Activated naive CD4-positive, alpha-beta T cell treated with anti-CD3 and anti-CD28 coated beads, Interleukin-2, amount 10 ng/mL, durations not matched to agents 7 days and 5 days (primary cell): ENCODE measurements around the gene SUB1.
"Not testable (repeated sequence)": the region's sequence is repeated elsewhere in the genome, so short reads cannot be mapped to it uniquely, and the experiment has no call there.

Source experiments
- CTCF ChIA-PET: fragments of 350-600 bp; sonication (Branson Sonifier 250); formaldehyde crosslinking; loops from one replicate; lab custom pipeline; 2021; ENCODE audit warnings: antibody characterized with exemption; lab: Charles Lee
- DNase-seq: peaks from one replicate; pipeline ENCODE4 v3.0.0-alpha.2; 2020
- H3K27ac Mint-ChIP-seq: one replicate; pipeline ENCODE4 v1.8.0; 2021; ENCODE audit warnings: mild to moderate bottlenecking, moderate library complexity, mixed read lengths
- H3K27me3 Mint-ChIP-seq: one replicate; pipeline ENCODE4 v1.8.0; 2021; ENCODE audit warnings: mild to moderate bottlenecking, mixed read lengths
- H3K36me3 Mint-ChIP-seq: one replicate; pipeline ENCODE4 v1.8.0; 2021; ENCODE audit warnings: mixed read lengths
- H3K4me1 Mint-ChIP-seq: one replicate; pipeline ENCODE4 v1.8.0; 2021; ENCODE audit warnings: mixed read lengths
- H3K4me3 Mint-ChIP-seq: one replicate; pipeline ENCODE4 v1.8.0; 2021; ENCODE audit warnings: mild to moderate bottlenecking, moderate library complexity, mixed read lengths
- H3K9me3 Mint-ChIP-seq: one replicate; pipeline ENCODE4 v1.8.0; 2021; ENCODE audit warnings: mixed read lengths

The SUB1 gene

GRCh38 chr5:32627219-32627870 lies 42.0 kb downstream of the SUB1 start:
- H3K36me3 Mint-ChIP-seq, result no peaks in the 10 kb centered on the region
- DNase-seq, result no peak
- no peak overlapping the region for H3K4me3 Mint-ChIP-seq
- H3K4me1 Mint-ChIP-seq, result no peaks in the 10 kb centered on the region
- H3K27me3 Mint-ChIP-seq, result no peaks in the 10 kb centered on the region
- CTCF ChIA-PET, result no interaction called here
- H3K27ac Mint-ChIP-seq, result no peak overlapping the region
- no peaks in the 10 kb centered on the region for H3K9me3 Mint-ChIP-seq

DNA sequence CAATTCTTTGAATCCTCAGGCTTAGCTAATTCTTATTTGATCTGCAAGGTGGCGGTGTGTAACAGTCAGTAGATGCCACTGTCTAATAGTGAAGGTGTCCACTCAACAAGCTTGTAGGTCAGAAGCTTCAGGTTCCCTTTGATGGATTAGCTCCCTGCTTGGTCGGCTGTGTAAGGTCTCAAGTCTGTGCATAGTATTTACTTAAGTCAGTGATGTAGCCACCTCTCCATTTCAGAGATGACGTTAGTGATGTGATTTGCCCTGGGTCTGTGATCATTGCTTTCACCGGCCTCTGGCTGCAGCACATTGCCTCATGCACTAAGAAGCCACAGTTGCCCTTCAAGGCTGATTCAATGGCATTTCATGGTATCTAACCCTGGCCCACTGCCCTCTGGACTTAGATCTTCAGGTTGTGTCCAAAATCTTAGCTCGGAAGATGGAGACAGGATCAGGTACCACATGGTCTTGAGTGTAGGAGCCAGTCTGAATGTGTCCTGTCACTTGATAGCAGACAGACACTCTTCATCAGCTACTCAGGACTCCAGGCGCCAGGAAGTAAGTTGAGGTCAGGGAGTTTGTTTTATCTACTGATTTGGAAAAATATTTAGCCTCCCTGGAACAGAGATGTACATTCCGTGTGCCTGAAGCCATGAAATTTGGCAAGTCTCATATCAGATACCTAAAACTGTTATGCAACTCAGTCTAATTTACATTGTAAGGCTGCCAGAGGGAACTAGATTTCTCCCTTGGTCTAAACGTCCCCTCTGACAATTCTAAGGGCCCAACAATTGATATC lies 42.9 kb downstream of the SUB1 start:
- Mint-ChIP-seq H3K4me3 (no peak overlapping the region), H3K36me3 (no peaks in the 10 kb centered on the region), H3K27ac (no peak overlapping the region), H3K27me3 (no peaks in the 10 kb centered on the region), H3K9me3 (no peaks in the 10 kb centered on the region), H3K4me1 (no peaks in the 10 kb centered on the region)
- CTCF ChIA-PET, result no interaction called here
- DNase-seq, result no peak

DNA sequence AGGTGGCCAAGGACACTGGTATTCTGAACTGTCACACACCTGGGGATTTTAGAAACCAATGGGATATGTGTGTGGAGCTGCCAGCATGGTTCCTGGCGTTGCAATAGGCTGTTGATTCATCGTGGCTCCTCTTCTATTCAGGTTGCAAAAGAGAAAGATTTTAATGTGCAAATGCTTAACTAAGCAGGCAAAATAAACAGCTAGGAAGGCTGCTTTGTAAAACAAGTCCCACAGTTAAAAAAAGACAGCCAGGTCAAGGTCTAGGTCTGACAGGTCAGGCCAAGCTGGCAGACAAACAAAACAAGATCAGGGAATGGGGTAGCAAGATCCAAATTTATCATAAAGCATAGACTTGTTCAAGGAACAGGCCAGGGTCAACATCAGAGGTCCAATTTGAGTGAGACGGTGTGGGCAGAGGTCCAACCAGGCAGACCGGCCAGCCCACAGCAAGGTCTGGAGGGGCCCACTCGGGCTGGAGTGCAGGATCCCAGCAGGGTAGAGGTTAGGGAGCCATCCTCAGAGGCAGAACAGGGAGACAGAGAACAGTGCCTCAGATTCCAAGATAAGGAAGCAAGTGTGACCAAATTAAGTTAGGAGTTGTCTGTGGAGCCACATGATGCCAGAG lies 45.6 kb downstream of the SUB1 start:
- Mint-ChIP-seq H3K4me3 (no peak overlapping the region), H3K36me3 (no peaks in the 10 kb centered on the region), H3K9me3 (no peaks in the 10 kb centered on the region), H3K27me3 (no peaks in the 10 kb centered on the region), H3K4me1 (no peaks in the 10 kb centered on the region), H3K27ac (no peak overlapping the region)
- DNase-seq, result no peak
- CTCF ChIA-PET, result interaction anchor here (1.4 to 1.5 kb wide), 2 partner anchors 17 to 156 kb away, joined by 3 to 4 read pairs; no protein-coding TSS in a partner anchor

- CTCF ChIA-PET, H3K4me3 Mint-ChIP-seq, H3K27me3 Mint-ChIP-seq, H3K36me3 Mint-ChIP-seq, H3K4me1 Mint-ChIP-seq, H3K9me3 Mint-ChIP-seq, DNase-seq, H3K27ac Mint-ChIP-seq: not testable (repeated sequence)
Measured at GRCh38 chr5:32633017-32633416, 47.7 kb downstream of the SUB1 start.

DNA sequence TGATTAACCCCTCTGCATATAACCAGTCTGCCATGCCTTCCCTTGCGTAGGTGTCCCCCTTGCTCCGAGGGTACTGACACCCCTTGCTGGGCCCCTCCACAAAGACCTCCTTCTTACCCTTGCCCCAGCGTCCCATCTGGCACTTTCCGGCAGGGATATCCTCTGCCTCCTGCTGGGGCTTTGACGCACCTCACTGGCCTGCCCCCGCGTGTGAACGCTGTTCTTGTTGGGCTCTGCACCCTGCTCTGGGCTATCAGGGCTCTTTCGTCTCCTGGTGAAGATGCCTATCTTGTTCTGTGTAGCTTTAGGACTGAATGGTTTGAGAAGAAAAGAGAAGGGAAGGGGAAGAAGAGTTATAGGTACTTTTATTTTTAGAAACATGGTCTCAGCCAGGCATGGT lies 53.0 kb downstream of the SUB1 start:
- no peaks in the 10 kb centered on the region for H3K27me3 Mint-ChIP-seq
- no peak overlapping the region for H3K4me3 Mint-ChIP-seq
- H3K9me3 Mint-ChIP-seq, result no peaks in the 10 kb centered on the region
- DNase-seq, result no peak
- H3K4me1 Mint-ChIP-seq, result no peaks in the 10 kb centered on the region
- CTCF ChIA-PET, result no interaction called here
- no peak overlapping the region for H3K27ac Mint-ChIP-seq
- no peaks in the 10 kb centered on the region for H3K36me3 Mint-ChIP-seq

GRCh38 chr5:32639943-32640342 lies 54.6 kb downstream of the SUB1 start:
- H3K9me3 Mint-ChIP-seq, result no peaks in the 10 kb centered on the region
- no peaks in the 10 kb centered on the region for H3K4me1 Mint-ChIP-seq
- DNase-seq, result no peak
- no peaks in the 10 kb centered on the region for H3K36me3 Mint-ChIP-seq
- H3K4me3 Mint-ChIP-seq, result no peak overlapping the region
- no peak overlapping the region for H3K27ac Mint-ChIP-seq
- CTCF ChIA-PET, result no interaction called here
- H3K27me3 Mint-ChIP-seq, result no peaks in the 10 kb centered on the region

DNA sequence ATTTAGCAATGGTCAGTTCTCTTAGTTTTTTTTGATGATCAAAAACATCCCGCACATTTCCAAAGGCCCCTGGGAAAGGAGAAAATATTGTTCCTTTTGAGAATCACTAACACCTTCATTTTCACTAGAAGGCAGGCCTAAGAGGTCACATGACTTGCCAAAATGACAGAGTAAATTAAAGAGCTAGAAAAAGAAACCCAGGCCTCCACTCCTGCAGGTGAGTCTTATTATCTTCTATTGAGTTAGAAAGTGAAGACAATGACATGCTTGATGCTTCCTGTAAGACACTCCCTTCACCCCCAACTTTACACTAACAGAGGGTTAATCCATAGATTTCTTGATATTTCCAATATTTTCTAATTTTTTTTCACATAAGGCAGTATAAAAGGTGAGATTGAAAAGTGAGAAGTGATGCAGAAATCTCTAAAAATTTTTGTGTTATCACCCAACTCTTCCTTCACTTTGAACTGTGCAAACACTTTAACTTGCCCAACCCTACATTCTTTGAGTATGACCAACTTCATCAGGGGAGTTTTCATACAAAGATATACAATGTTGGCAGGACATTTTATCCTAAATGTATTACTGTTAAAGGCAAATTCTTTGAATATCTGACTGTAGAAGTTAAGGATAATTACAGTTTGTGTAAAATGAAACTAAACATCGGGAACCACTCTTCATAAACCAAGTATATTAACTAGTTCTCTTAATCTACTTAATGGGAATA lies 57.1 kb downstream of the SUB1 start:
- DNase-seq, result no peak
- Mint-ChIP-seq H3K9me3 (no peaks in the 10 kb centered on the region), H3K36me3 (no peaks in the 10 kb centered on the region)

DNA sequence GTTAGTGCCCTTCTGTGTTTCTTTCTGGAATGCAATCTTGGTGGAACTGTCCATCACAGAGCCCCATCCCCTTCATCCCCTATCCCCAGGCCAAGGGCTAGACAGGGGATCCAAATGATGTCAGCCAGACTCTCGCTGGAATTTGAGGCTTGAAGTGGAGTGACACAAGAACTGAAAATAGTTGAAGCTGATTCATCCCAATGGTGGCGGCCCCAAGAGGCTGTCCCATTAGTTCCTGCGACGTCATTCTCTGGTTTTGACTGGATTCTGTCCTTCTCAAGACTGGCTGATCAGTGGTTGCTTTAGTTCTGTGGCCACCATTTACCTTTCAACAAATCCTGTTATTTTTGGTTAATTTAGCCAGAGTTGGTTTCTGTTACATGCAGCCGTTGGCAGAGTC lies 59.9 kb downstream of the SUB1 start:
- DNase-seq, result no peak
- Mint-ChIP-seq H3K4me3 (no peak overlapping the region), H3K9me3 (no peaks in the 10 kb centered on the region), H3K27me3 (no peaks in the 10 kb centered on the region), H3K27ac (no peak overlapping the region), H3K36me3 (no peaks in the 10 kb centered on the region), H3K4me1 (no peaks in the 10 kb centered on the region)
- CTCF ChIA-PET, result no interaction called here

More for the DNA sequence above, 57.1 kb downstream of the SUB1 start:
- CTCF ChIA-PET, result no interaction called here
- Mint-ChIP-seq H3K27ac (no peak overlapping the region), H3K4me1 (no peaks in the 10 kb centered on the region), H3K4me3 (no peak overlapping the region), H3K27me3 (no peaks in the 10 kb centered on the region)

GRCh38 chr5:32646061-32646969 lies 61.0 kb downstream of the SUB1 start:
- H3K9me3 Mint-ChIP-seq, result no peaks in the 10 kb centered on the region
- no peaks in the 10 kb centered on the region for H3K4me1 Mint-ChIP-seq
- CTCF ChIA-PET, result no interaction called here
- no peaks in the 10 kb centered on the region for H3K36me3 Mint-ChIP-seq
- no peak overlapping the region for H3K4me3 Mint-ChIP-seq
- no peaks in the 10 kb centered on the region for H3K27me3 Mint-ChIP-seq
- no peak for DNase-seq
- no peak overlapping the region for H3K27ac Mint-ChIP-seq

DNA sequence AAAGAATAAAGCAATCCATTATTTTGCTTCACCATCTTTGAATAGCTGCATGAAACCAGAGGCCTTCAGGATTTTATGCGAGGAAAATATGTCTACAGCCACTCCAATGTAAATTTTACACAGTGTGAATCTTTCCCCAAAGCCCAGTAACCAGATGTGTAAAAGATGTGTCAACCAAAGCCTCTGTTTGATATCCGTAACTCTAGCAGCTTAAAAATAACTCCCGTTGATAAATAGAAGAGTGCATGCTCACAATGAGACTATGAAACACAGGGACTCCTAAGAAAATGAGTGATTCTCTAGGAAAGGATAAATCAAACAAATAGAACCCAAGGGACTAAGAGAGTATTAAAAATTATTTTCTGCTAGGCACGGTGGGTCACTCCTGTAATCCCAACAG lies 65.7 kb downstream of the SUB1 start:
- H3K27ac Mint-ChIP-seq, result no peak overlapping the region
- peaks cover 3% of the 10 kb centered on the region for H3K9me3 Mint-ChIP-seq
- CTCF ChIA-PET, result no interaction called here
- DNase-seq, result no peak
- H3K36me3 Mint-ChIP-seq, result no peaks in the 10 kb centered on the region
- H3K4me3 Mint-ChIP-seq, result no peak overlapping the region
- H3K27me3 Mint-ChIP-seq, result no peaks in the 10 kb centered on the region
- no peaks in the 10 kb centered on the region for H3K4me1 Mint-ChIP-seq

GRCh38 chr5:32651638-32652037 lies 66.3 kb downstream of the SUB1 start:
- no peaks in the 10 kb centered on the region for H3K4me1 Mint-ChIP-seq
- H3K27me3 Mint-ChIP-seq, result no peaks in the 10 kb centered on the region
- no peak overlapping the region for H3K27ac Mint-ChIP-seq
- DNase-seq, result no peak
- H3K36me3 Mint-ChIP-seq, result no peaks in the 10 kb centered on the region
- H3K4me3 Mint-ChIP-seq, result no peak overlapping the region
- H3K9me3 Mint-ChIP-seq, result peaks cover 8% of the 10 kb centered on the region
- CTCF ChIA-PET, result no interaction called here
